Measurements from ENCODE around the gene NHSL2. TPM values are rescaled to one million over a fixed set of nuclear protein-coding genes. Genes with fewer than 3 reads are reported as not detected.

The NHSL2 gene
- total RNA-seq, 1 experiment from 2014 or later, result not detected

DNA sequence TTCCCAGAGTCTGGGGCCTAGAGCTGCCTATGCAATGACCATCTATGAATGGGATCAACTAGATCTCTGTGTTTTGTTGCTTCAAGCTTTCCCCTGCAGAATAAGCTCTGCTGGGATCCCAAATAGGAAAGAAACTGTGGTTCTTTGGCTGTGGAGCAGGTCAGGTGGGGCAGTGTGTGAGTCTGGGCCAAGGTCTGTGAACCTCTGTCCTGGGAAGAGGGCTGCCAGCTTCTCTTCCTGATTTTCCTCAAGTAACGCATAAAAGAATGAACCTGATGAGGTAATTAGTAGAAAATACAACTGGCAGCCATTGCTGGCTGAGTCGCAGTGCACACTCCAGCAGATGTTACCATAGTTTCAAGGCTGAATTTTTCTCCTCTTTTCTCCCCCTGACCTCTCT is 266.3 kb downstream of the NHSL2 start:
- no TSS peak for BruUV-seq (replicated peaks)
- intact Hi-C loops (cut with micrococcal nuclease; ENCODE audit: unreplicated experiment), result no loop called here
- H3F3A ChIP-seq (ENCODE audit: insufficient read depth, low read depth), result no peaks in the 10 kb centered on the region
- peaks cover 4% of the 10 kb centered on the region for H3K79me2 ChIP-seq (ENCODE audit: low read depth)
- H3K27ac ChIP-seq, result no peak overlapping the region
- H2AFZ ChIP-seq, result no peak overlapping the region
- H4K20me1 ChIP-seq (ENCODE audit: insufficient read depth), result no peaks in the 10 kb centered on the region
- DNase-seq, result no peak
- H3K4me1 ChIP-seq (replicated peaks; ENCODE audit: insufficient read depth), result no peaks in the 10 kb centered on the region
- no peaks in the 10 kb centered on the region for H3K36me3 ChIP-seq (ENCODE audit: low read depth)
- H3K4me3 ChIP-seq, result no peak overlapping the region
- no peaks in the 10 kb centered on the region for H3K9me2 ChIP-seq (ENCODE audit: insufficient read depth)
- peaks cover 15% of the 10 kb centered on the region; the same call in 1 of the 2 replicates for H3K27me3 ChIP-seq (ENCODE audit: insufficient read depth, low read depth)
- H3K4me2 ChIP-seq, result no peak overlapping the region
- TF ChIP-seq EZH2 (IDR thresholded peaks at IDR 0.05; ENCODE audit: low read depth), result no peak
- no peak for TF ChIP-seq CTCF (conservative IDR thresholded peaks at IDR 0.05)
- POLR2A ChIA-PET (ENCODE audit: unreplicated experiment), result no interaction called here
- no peaks in the 10 kb centered on the region for H3K9me3 ChIP-seq (ENCODE audit: insufficient read depth, low read depth)
- CTCF ChIA-PET, result no interaction called here

DNA sequence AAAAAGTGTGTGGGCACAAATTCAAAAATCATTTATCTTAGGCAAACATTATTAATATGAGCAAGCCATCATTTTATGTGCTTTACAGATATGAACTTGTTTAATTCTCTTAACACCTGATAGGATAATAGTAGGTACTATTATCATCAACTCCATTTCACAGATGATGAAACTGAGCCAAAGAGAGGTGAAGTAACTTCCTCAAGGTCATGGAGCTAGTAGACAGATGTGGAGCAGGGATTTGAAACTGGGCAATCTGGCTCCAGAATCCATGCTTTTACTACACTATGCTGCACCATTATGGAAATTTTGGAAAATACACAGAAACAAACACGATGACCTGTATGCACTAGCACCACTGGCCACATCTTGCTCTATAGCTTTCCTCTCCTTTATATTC is 269.9 kb downstream of the NHSL2 start:
- peak overlapping the region; percentile 85 for H2AFZ ChIP-seq
- CTCF ChIA-PET, result interaction anchor here (0.5 kb wide), 1 partner anchor 392 kb away, joined by 4 read pairs; no protein-coding TSS in a partner anchor
- TF ChIP-seq CTCF (conservative IDR thresholded peaks at IDR 0.05), result no peak
- TF ChIP-seq EZH2 (IDR thresholded peaks at IDR 0.05; ENCODE audit: low read depth), result no peak

GRCh38 chrX:72181178-72182125 is 270.8 kb downstream of the NHSL2 start, which contains the start of gene PIN4:
Gene PIN4 (plus strand): TSS chrX:72181757. CDS start chrX:72181786, 29 bp downstream.
- H3K4me1 ChIP-seq (replicated peaks; ENCODE audit: insufficient read depth), result 0 out of 2 replicates have a peak, but pooled peaks cover 9% of the 10 kb centered on the region
- POLR2A ChIA-PET (ENCODE audit: unreplicated experiment), result no interaction called here
- intact Hi-C loops (cut with micrococcal nuclease; ENCODE audit: unreplicated experiment), result no loop called here
- H3F3A ChIP-seq (ENCODE audit: insufficient read depth, low read depth), result no peaks in the 10 kb centered on the region
- no peaks in the 10 kb centered on the region for H3K9me2 ChIP-seq (ENCODE audit: insufficient read depth)
- H3K27ac ChIP-seq, result peak within 1 kb of the TSS; percentile 40
- no peaks in the 10 kb centered on the region for H3K36me3 ChIP-seq (ENCODE audit: low read depth)
- peak within 1 kb of the TSS; percentile 81 for H3K4me2 ChIP-seq
- H3K9me3 ChIP-seq (ENCODE audit: insufficient read depth, low read depth), result no peaks in the 10 kb centered on the region
- no peaks in the 10 kb centered on the region for H4K20me1 ChIP-seq (ENCODE audit: insufficient read depth)
- peak; percentile 90 to 94 for DNase-seq
- H3K4me3 ChIP-seq, result peak within 1 kb of the TSS; percentile 82
- TF ChIP-seq CTCF (conservative IDR thresholded peaks at IDR 0.05) (no peak), EZH2 (IDR thresholded peaks at IDR 0.05; ENCODE audit: low read depth) (no peak)
- H3K27me3 ChIP-seq (ENCODE audit: insufficient read depth, low read depth), result no peaks in the 10 kb centered on the region
- CTCF ChIA-PET, result interaction anchor here (0.5 kb wide), 2 partner anchors 392 to 778 kb away, joined by 3 to 4 read pairs; no protein-coding TSS in a partner anchor
- H3K79me2 ChIP-seq (ENCODE audit: low read depth), result peaks cover 17% of the 10 kb centered on the region
- BruUV-seq (replicated peaks), result no TSS peak
- peak within 1 kb of the TSS; percentile 85 for H2AFZ ChIP-seq

More for the DNA sequence above, 269.9 kb downstream of the NHSL2 start:
- no TSS peak for BruUV-seq (replicated peaks)
- Histone ChIP-seq H3K36me3 (ENCODE audit: low read depth) (no peaks in the 10 kb centered on the region), H3K4me1 (replicated peaks; ENCODE audit: insufficient read depth) (0 out of 2 replicates have a peak, but pooled peaks cover 9% of the 10 kb centered on the region), H3K27ac (no peak overlapping the region), H4K20me1 (ENCODE audit: insufficient read depth) (no peaks in the 10 kb centered on the region), H3K27me3 (ENCODE audit: insufficient read depth, low read depth) (no peaks in the 10 kb centered on the region), H3K4me3 (peak overlapping the region; percentile 82), H3K4me2 (peak overlapping the region; percentile 81), H3K79me2 (ENCODE audit: low read depth) (peaks cover 17% of the 10 kb centered on the region), H3K9me2 (ENCODE audit: insufficient read depth) (no peaks in the 10 kb centered on the region), H3F3A (ENCODE audit: insufficient read depth, low read depth) (no peaks in the 10 kb centered on the region), H3K9me3 (ENCODE audit: insufficient read depth, low read depth) (no peaks in the 10 kb centered on the region)
- intact Hi-C loops (cut with micrococcal nuclease; ENCODE audit: unreplicated experiment), result no loop called here
- DNase-seq, result no peak
- POLR2A ChIA-PET (ENCODE audit: unreplicated experiment), result no interaction called here

All from PC-9 (cell line).